H54 (cell line): ENCODE data around the gene CABP1.

Experiments
- DNase-seq: peaks from one replicate; pipeline ENCODE4 v3.0.0; 2011; ENCODE audit warnings: low spot score, mixed read lengths; ENCODE audit not compliant: insufficient read length
- FAIRE-seq: peaks from 3 replicates; lab custom pipeline; 2011; peaks lifted over from hg19 to GRCh38; lab: Jason Lieb, UNC
- POLR2A ChIP-seq: IDR thresholded peaks from 2 replicates; pipeline ENCODE4 v1.6.1; 2011; ENCODE audit warnings: low read depth, mild to moderate bottlenecking, low read length

The CABP1 gene

DNA sequence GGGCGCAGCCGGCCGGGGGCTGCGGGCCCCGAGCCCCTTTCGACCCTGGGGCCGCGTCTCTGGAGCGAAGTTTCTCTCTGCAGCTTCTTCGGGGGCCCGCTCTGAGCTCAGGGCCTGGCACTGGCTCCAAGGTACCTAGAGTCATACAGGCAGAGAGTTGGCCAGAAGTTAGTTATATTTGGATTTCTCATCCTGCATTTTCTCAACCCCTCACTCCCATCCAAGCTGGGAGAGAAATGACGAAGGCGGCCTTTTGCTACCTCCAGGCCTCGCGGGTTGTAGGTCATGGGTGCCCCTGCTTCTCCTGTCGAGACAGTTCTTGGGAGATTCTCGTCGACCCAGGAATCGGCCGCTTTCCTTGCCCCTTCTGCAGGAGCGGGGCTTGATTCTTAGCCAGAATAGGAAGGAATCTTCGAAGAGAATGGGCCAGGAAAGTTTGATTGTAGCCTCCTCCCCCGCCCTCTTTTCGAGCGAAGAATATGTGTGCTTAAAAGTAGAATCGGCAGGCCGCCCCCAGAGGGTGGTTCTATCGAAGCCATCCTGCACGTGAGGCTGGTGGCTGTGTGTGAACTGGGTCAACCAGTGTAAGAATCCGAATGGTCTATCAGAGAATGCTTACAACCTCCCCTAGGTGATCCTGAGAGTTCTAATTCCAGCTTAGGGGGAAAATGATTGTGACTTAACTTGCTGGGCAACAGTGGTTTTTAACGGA, 47.3 kb downstream of the CABP1 start:
- no peak for TF ChIP-seq POLR2A
- no peak for FAIRE-seq
- DNase-seq: no peak

- DNase-seq (no peak), FAIRE-seq (no peak)
- TF ChIP-seq POLR2A: no peak
Measured at GRCh38 chr12:120688527-120689071, 48.2 kb downstream of the CABP1 start.

- no peak for FAIRE-seq
- TF ChIP-seq POLR2A: no peak
- no peak for DNase-seq
Measured at GRCh38 chr12:120689397-120690082, 49.1 kb downstream of the CABP1 start.

GRCh38 chr12:120690083-120690450, 49.6 kb downstream of the CABP1 start:
- TF ChIP-seq POLR2A: no peak
- DNase-seq (no peak), FAIRE-seq (no peak)

DNA sequence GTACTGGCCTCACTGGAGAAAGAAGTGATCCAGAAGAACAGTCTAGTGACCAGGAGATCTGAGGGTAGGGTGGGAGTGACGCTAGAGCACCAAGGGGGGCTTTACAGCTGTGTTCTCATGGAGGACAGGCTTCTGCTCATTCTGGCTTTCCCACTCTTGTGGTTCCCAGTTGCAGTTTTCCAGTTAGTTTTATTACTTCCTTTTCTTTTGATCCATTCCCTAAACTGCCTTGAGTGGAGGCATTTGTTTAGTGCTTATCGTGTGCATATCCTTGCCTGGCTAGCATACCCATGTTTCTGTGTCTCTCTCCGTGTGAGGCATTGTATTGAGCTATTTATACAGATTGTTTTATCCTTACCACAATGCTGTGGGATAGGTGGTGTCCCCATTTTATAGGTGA, 50.6 kb downstream of the CABP1 start:
- no peak for TF ChIP-seq POLR2A
- DNase-seq (no peak), FAIRE-seq (no peak)

GRCh38 chr12:120692524-120693033, 52.2 kb downstream of the CABP1 start:
- no peak for TF ChIP-seq POLR2A
- FAIRE-seq (no peak), DNase-seq (no peak)

GRCh38 chr12:120693848-120694247, 53.4 kb downstream of the CABP1 start:
- FAIRE-seq (no peak), DNase-seq (no peak)
- TF ChIP-seq POLR2A: no peak

DNA sequence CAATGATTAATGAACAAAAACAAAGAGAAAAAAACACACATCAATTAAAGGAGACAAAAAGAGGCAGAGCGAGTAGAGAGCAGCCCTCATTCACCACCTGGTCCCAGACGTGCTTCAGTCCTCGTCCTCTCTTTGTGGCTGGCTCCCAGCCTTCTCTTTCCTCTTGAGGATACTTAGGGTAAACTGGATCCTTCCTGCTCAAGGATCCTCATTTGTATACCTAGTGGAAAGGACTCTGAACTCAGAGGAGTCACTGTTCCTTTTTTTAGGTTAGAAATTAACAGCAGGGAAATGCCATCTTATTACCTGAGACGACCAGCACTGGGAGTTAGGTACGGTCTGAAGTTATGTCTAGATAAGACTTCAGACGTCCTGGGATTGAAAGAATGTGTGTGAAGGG, 56.2 kb downstream of the CABP1 start:
- FAIRE-seq: no peak
- DNase-seq: no peak
- no peak for TF ChIP-seq POLR2A

GRCh38 chr12:120697344-120697743, 56.9 kb downstream of the CABP1 start:
- DNase-seq (no peak), FAIRE-seq (no peak)
- no peak for TF ChIP-seq POLR2A

GRCh38 chr12:120698665-120699064, 58.2 kb downstream of the CABP1 start:
- DNase-seq (no peak), FAIRE-seq (no peak)
- TF ChIP-seq POLR2A: no peak

DNA sequence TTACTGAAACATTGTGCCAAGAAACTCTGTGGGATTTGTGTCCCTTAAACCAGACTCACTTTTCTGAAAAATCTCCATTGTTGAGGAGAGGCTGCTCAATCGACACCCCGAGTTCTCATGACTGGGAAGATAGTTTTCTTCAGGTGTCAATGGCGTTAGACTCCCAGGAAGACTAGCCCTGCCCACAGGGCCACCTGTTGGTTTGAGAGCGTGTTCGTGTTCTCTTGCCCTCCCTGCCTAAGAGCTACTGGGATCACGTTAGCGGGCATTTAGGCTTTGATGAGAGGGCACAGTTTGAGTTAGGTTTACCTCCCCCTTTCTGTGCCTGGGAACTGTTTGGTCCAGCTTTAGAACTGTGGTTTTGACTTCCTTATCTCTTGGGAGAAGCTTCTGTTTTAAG, 59.1 kb downstream of the CABP1 start:
- FAIRE-seq: no peak
- no peak for TF ChIP-seq POLR2A
- no peak for DNase-seq

DNA sequence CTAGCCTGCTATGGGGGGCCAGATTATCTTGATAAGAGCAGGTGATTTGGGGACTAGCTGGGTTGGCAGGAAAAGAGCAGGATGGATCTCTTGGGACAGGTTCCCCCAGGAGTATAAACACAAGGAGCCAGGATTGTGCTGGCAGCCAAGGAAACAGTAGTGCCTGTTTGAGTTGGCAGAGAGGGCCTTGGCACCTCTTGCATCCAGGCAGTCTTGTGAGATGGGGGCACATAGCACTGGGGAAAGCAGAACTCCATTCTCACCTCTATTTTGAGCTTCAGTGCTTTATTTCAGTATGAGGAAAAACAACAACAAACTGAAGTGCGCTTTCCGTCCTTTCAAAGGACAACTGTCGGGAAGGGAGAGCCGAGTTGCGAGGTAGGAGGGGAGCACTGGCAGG, 60.5 kb downstream of the CABP1 start:
- TF ChIP-seq POLR2A: no peak
- no peak for FAIRE-seq

DNA sequence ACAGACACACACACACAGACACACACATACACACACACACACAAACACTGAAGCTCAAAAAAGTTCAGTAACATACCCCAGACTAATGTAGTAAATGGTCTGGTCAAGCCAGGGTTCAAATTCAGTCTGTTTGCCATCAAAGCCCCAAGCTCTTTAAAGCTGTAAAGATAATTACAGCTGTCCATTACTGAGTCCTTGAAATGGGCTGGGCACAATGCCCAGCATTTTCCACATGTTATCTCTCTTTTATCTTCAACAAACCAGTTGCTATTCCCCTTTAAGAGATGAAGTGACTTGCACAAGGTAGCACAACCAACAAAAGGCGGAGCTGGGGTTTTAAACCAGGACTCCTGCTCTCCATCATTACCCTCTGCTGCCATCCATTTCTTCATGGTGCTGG, 62.2 kb downstream of the CABP1 start:
- no peak for DNase-seq
- no peak for FAIRE-seq
- TF ChIP-seq POLR2A: no peak

More for the DNA sequence above, 60.5 kb downstream of the CABP1 start:
- DNase-seq: no peak

GRCh38 chr12:120703311-120703942, 63.0 kb downstream of the CABP1 start:
- no peak for TF ChIP-seq POLR2A
- FAIRE-seq (no peak), DNase-seq (no peak)
